HCT116 (cell line): ENCODE measurements around the gene PTCD3. TPM values are rescaled to one million over a fixed set of nuclear protein-coding genes. Genes with fewer than 3 reads are reported as not detected.

Source experiments
- ATAC-seq: fragments of 200-7000 bp; cut with Tn5 transposase; 2 replicates; pipeline ENCODE4 v1.9.1; 2020; ENCODE audit warnings: mild to moderate bottlenecking, moderate library complexity
- Bru-seq: library from RNA; stranded (reverse); fragments of 400-500 nt; gene quantifications from one replicate; lab custom pipeline; 2021; lab: Mats Ljungman, UMichigan
- BruChase-seq, 2 experiments: library from RNA; stranded (reverse); fragments of 400-500 nt; gene quantifications; one replicate each; lab custom pipeline; 2021; lab: Mats Ljungman, UMichigan
- BruUV-seq: library from RNA; stranded (reverse); fragments of 400-500 nt; replicated peaks from 2 replicates; lab custom pipeline; 2021; lab: Mats Ljungman, UMichigan
- CTCF ChIA-PET: fragments of 300-600 bp; sonication (Branson Sonifier 250); formaldehyde crosslinking; loops from one replicate; lab custom pipeline; 2021; ENCODE audit warnings: antibody characterized with exemption; lab: Charles Lee
- POLR2A ChIA-PET: fragments of 300-600, 350-600 bp; sonication (Branson Sonifier 250); formaldehyde crosslinking; loops from one replicate; lab custom pipeline; 2021; ENCODE audit warnings: antibody characterized with exemption; lab: Charles Lee
- RAD21 ChIA-PET, 2 experiments: fragments of 300-600 bp; sonication (Branson Sonifier 250); formaldehyde crosslinking; loops; one replicate each; lab custom pipeline; 2023; ENCODE audit warnings: low total read pairs in 2 of 2; ENCODE audit not compliant: uncharacterized antibody in 2 of 2, unreplicated experiment in 2 of 2, low non-redundant PET in 1 of 2; lab: Charles Lee
- DNase-seq: peaks from one replicate; pipeline ENCODE4 v3.0.0-alpha.2; 2010; ENCODE audit warnings: low read depth, low spot score
- H2AFZ ChIP-seq: fragments of 200-600 bp; shearing (Covaris generic), sonication (generic); 2 replicates; pipeline ENCODE4 v1.6.1; 2017; ENCODE audit warnings: low read depth, mixed run types, mixed read lengths, antibody characterized with exemption, low read length; ENCODE audit not compliant: poor library complexity, severe bottlenecking
- H3K27ac ChIP-seq: 2 replicates; pipeline ENCODE4 v1.5.1; 2012; ENCODE audit warnings: low read depth, low read length
- H3K27me3 ChIP-seq: fragments of 200-600 bp; sonication (generic); 2 replicates; pipeline ENCODE4 v1.6.1; 2016; ENCODE audit warnings: mixed run types, low read length, mixed read lengths; ENCODE audit not compliant: insufficient read depth
- H3K36me3 ChIP-seq, 2 experiments: fragments of 200-500 bp in 1 of 2; fragments of 200-600 bp in 1 of 2; sonication (Bioruptor generic) in 1 of 2; sonication (generic) in 1 of 2; 2 replicates each; pipeline versions ENCODE4 v1.5.1 to v1.6.1; 2014 to 2016; ENCODE audit warnings: low read length in 2 of 2, inconsistent platforms in 1 of 2, mixed read lengths in 1 of 2, mixed run types in 1 of 2; ENCODE audit not compliant: insufficient read depth in 2 of 2, control insufficient read depth in 1 of 2
- H3K4me1 ChIP-seq, 2 experiments: fragments of 200-600 bp in 1 of 2; sonication (generic) in 1 of 2; 2 replicates each; pipeline versions ENCODE4 v1.5.1 to v1.6.1; 2012 to 2017; ENCODE audit warnings: low read length in 2 of 2, inconsistent platforms in 1 of 2, mild to moderate bottlenecking in 1 of 2, mixed read lengths in 1 of 2, mixed run types in 1 of 2, moderate library complexity in 1 of 2; ENCODE audit not compliant: insufficient read depth in 2 of 2, control insufficient read depth in 1 of 2
- H3K4me2 ChIP-seq: fragments of 200-600 bp; sonication (generic); 2 replicates; pipeline ENCODE4 v1.6.1; 2017; ENCODE audit warnings: mixed run types, low read length, mixed read lengths
- H3K4me3 ChIP-seq, 2 experiments: fragments of 200-600 bp in 1 of 2; sonication (generic) in 1 of 2; replicated peaks in 1 of 2; 2 replicates each; pipeline ENCODE4 v1.5.1; 2011 to 2016; ENCODE audit warnings: low read length in 2 of 2, control low read depth in 1 of 2, low read depth in 1 of 2, mild to moderate bottlenecking in 1 of 2, mixed read lengths in 1 of 2, mixed run types in 1 of 2
- H3K79me2 ChIP-seq: fragments of 200-600 bp; sonication (generic); 2 replicates; pipeline ENCODE4 v1.6.1; 2017; ENCODE audit warnings: mild to moderate bottlenecking, mixed run types, low read length, moderate library complexity, mixed read lengths; ENCODE audit not compliant: insufficient read depth
- H3K9ac ChIP-seq: fragments of 200-600 bp; sonication (generic); 2 replicates; pipeline ENCODE4 v1.6.1; 2016; ENCODE audit warnings: low read length, mixed read lengths
- H3K9me2 ChIP-seq: fragments of 200-600 bp; sonication (generic), shearing (Covaris generic); 2 replicates; pipeline ENCODE4 v1.6.1; 2017; ENCODE audit warnings: mixed run types, mild to moderate bottlenecking, moderate library complexity; ENCODE audit not compliant: insufficient read depth
- H3K9me3 ChIP-seq, 2 experiments: fragments of 200-500 bp in 1 of 2; fragments of 200-600 bp in 1 of 2; sonication (Bioruptor generic) in 1 of 2; sonication (generic) in 1 of 2; 2 replicates each; pipeline ENCODE4 v1.6.1; 2014 to 2017; ENCODE audit warnings: low read length in 2 of 2, mixed read lengths in 2 of 2, inconsistent platforms in 1 of 2, low read depth in 1 of 2, mild to moderate bottlenecking in 1 of 2, mixed run types in 1 of 2, moderate library complexity in 1 of 2; ENCODE audit not compliant: control insufficient read depth in 1 of 2, insufficient read depth in 1 of 2
- H4K20me1 ChIP-seq: fragments of 200-600 bp; sonication (generic), shearing (Covaris generic); 2 replicates; pipeline ENCODE4 v1.6.1; 2017; ENCODE audit warnings: mixed run types, mild to moderate bottlenecking, moderate library complexity; ENCODE audit not compliant: insufficient read depth
- ELF1 ChIP-seq: IDR thresholded peaks from 2 replicates; pipeline ENCODE4 v1.6.1; 2012; ENCODE audit warnings: low read depth, borderline replicate concordance
- EZH2 ChIP-seq: fragments of 200-600 bp; sonication (generic); IDR thresholded peaks from 2 replicates; pipeline ENCODE4 v1.6.1; 2017; ENCODE audit warnings: antibody characterized with exemption, mixed run types
- EZH2phosphoT487 ChIP-seq: fragments of 200-600 bp; IDR thresholded peaks from 2 replicates; pipeline ENCODE4 v1.6.1; 2018; ENCODE audit warnings: antibody characterized with exemption, borderline replicate concordance
- FOSL1 ChIP-seq: IDR thresholded peaks from 2 replicates; pipeline ENCODE4 v1.6.1; 2012; ENCODE audit warnings: low read depth
- JUND ChIP-seq: IDR thresholded peaks from 2 replicates; pipeline ENCODE4 v1.6.1; 2012
- POLR2A ChIP-seq: IDR thresholded peaks from 2 replicates; pipeline ENCODE4 v1.7.0; 2011; ENCODE audit warnings: borderline replicate concordance; ENCODE audit not compliant: insufficient read depth, insufficient read length; ENCODE audit errors: extremely low read depth
- POLR2AphosphoS5 ChIP-seq: IDR thresholded peaks from 2 replicates; pipeline ENCODE4 v1.6.1; 2011; ENCODE audit warnings: mild to moderate bottlenecking, low read depth, low read length, moderate library complexity
- SIN3A ChIP-seq: IDR thresholded peaks from 2 replicates; pipeline ENCODE4 v1.6.1; 2012; ENCODE audit warnings: low read depth
- SP1 ChIP-seq: IDR thresholded peaks from 2 replicates; pipeline ENCODE4 v1.6.1; 2012; ENCODE audit warnings: low read depth
- SRF ChIP-seq: IDR thresholded peaks from 2 replicates; pipeline ENCODE4 v1.6.1; 2012; ENCODE audit warnings: low read depth
- TCF7L2 ChIP-seq: IDR thresholded peaks from 2 replicates; pipeline ENCODE4 v1.7.0; 2011; ENCODE audit warnings: borderline replicate concordance, inconsistent platforms; ENCODE audit not compliant: insufficient read depth, insufficient read length; ENCODE audit errors: extremely low read depth
- YY1 ChIP-seq: IDR thresholded peaks from 2 replicates; pipeline ENCODE4 v1.6.1; 2011; ENCODE audit warnings: low read length, low read depth, moderate library complexity, mild to moderate bottlenecking; ENCODE audit not compliant: insufficient replicate concordance; ENCODE audit errors: extremely low read depth
- ZFX ChIP-seq: fragments of 450-650 bp; IDR thresholded peaks from 2 replicates; pipeline ENCODE4 v1.6.1; 2017
- intact Hi-C: fragments of 100-400 bp; cut with micrococcal nuclease; formaldehyde crosslinking; loops from 2 replicates; pipeline ENCODE4 v1.10.0; 2022
- long read RNA-seq: library from polyadenylated mRNA; unstranded; transcript quantifications from one replicate; pipeline ENCODE4 v2.0.0, GENCODE V29; 2021; ENCODE audit not compliant: unreplicated experiment
- polyA plus RNA-seq: library from polyadenylated mRNA; unstranded; fragments of >200 nt; gene quantifications from 2 replicates; pipeline ENCODE4 v1.2.1, GENCODE V29; 2012; ENCODE audit warnings: missing spikeins
- total RNA-seq: library from RNA; stranded (reverse); gene quantifications from one replicate; pipeline ENCODE4 v1.2.1, GENCODE V29; 2021; ENCODE audit not compliant: unreplicated experiment
- TF ChIP-seq, protein P1 (sequence below): IDR thresholded peaks from 2 replicates; pipeline ENCODE4 v1.6.1; 2012
- TF ChIP-seq, protein P2 (sequence below): IDR thresholded peaks from 2 replicates; pipeline ENCODE4 v1.6.1; 2011; ENCODE audit warnings: mild to moderate bottlenecking, low read length, moderate library complexity; ENCODE audit not compliant: insufficient replicate concordance; ENCODE audit errors: extremely low read depth
- TF ChIP-seq, protein P3 (sequence below): IDR thresholded peaks from 2 replicates; pipeline ENCODE4 v1.6.1; 2012

PTCD3 gene
- total RNA-seq = 154 TPM
- 39.4 and 48.8 TPM in 2 replicates for polyA plus RNA-seq
- percentile 95 among the genes with signal in this experiment for Bru-seq, nascent RNA
- BruChase-seq, experiment 1, labeled RNA remaining after a 6-hour chase = percentile 93 among the genes with signal in this experiment
- BruChase-seq, experiment 2, labeled RNA remaining after a 2-hour chase = percentile 97 among the genes with signal in this experiment
- long read RNA-seq, full-length matches to known transcripts = 65 of 117 reads
- long read RNA-seq, partial matches to known transcripts = 22 of 117 reads
- long read RNA-seq, other reads (novel, unspliced or antisense) = 30 of 117 reads

DNA sequence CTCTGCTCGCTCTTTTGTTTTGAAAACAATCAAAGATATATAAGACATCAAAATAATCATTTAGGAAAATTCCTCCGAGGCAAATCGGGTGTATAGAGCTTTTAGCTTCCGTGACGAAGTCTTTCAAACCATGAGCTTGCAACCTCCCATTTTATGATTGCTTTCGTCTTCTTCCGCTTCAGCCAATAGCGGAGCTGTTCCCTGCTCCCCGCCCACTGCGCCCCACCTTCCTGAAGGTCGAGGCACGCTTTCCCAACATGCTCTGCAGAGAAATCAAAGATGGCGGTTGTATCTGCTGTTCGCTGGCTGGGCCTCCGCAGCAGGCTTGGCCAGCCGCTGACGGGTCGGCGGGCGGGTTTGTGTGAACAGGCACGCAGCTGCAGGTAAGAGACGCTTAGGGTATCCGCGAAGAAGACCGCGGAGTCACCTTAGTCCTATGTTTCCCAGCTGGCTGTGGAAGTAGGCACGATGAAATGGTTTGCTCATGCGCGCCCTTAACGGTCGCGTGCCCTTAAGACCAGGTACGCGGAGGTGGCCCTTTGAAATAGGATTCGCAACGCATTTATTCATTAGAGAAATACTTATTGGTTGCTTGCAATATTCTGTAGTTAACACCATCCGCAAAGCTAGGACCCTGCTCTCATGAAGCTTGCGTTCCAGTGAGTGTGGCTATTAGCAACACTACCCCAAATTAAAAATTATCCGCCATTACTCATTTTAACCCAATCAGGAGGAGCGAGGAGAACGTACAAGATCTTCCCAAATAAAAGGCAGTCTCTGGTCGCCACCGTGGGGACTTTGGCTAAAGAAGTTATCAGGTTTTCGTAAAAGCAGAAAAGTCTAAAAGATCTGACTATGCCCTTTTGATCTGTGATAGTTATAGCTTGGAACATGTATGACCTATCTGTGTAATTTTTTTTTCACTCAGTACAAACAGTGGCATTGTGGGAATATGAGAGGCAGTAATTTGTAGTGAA, at the start of gene PTCD3:
TSS of gene PTCD3 (plus strand) at position 267 of the 977 bp plus-strand sequence. CDS start at position 280, 13 bp downstream.
- Histone ChIP-seq H3K9me2 (no peaks in the 10 kb centered on the region), H3K79me2 (peaks cover 96% of the 10 kb centered on the region), H3K4me1 (peaks cover 6 to 21% of the 10 kb centered on the region in 2 experiments), H3K4me2 (peak within 1 kb of the TSS; percentile 78), H3K27me3 (no peaks in the 10 kb centered on the region), H3K9me3 (no peaks in the 10 kb centered on the region), H4K20me1 (peaks cover 8% of the 10 kb centered on the region; the same call in 1 of the 2 replicates), H3K9ac (peak within 1 kb of the TSS; percentile 88), H3K4me3 (peak within 1 kb of the TSS; percentile 89 to 95), H3K36me3 (peaks cover 32 to 55% of the 10 kb centered on the region in 2 experiments), H2AFZ (peak within 1 kb of the TSS; percentile 69), H3K27ac (peak within 1 kb of the TSS; percentile 77)
- RAD21 ChIA-PET = no interaction called here
- CTCF ChIA-PET = interaction anchor here (1.9 kb wide), 1 partner anchor 279 kb away, joined by 10 read pairs; no protein-coding TSS in a partner anchor
- intact Hi-C loops = loop anchor here (5.0 kb wide), 2 partner anchors 76 to 219 kb away; partner anchors contain the start of gene ST3GAL5
- POLR2A ChIA-PET = interaction anchor here (0.8 to 1.3 kb wide), 4 partner anchors 10 to 364 kb away, joined by 3 to 8 read pairs (median 3); no protein-coding TSS in a partner anchor
- TSS peak; percentile 58 for BruUV-seq
- peak; percentile 90 for ATAC-seq
- TF ChIP-seq POLR2A (peak; percentile 87), SRF (peak; percentile 36; the same call in 1 of the 2 replicates), FOSL1 (no peak), TCF7L2 (peak; percentile 60), ELF1 (peak; percentile 55; the same call in 1 of the 2 replicates), ZFX (no peak; the same call in 1 of the 2 replicates), SP1 (peak; percentile 97), JUND (peak; percentile 85), SIN3A (peak; percentile 75; the same call in 1 of the 2 replicates), EZH2phosphoT487 (no peak), EZH2 (no peak), POLR2AphosphoS5 (peak; percentile 95), YY1 (peak; percentile 98)
- TF ChIP-seq, protein P1, sequence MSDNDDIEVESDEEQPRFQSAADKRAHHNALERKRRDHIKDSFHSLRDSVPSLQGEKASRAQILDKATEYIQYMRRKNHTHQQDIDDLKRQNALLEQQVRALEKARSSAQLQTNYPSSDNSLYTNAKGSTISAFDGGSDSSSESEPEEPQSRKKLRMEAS = peak; percentile 90
- TF ChIP-seq, protein P2, sequence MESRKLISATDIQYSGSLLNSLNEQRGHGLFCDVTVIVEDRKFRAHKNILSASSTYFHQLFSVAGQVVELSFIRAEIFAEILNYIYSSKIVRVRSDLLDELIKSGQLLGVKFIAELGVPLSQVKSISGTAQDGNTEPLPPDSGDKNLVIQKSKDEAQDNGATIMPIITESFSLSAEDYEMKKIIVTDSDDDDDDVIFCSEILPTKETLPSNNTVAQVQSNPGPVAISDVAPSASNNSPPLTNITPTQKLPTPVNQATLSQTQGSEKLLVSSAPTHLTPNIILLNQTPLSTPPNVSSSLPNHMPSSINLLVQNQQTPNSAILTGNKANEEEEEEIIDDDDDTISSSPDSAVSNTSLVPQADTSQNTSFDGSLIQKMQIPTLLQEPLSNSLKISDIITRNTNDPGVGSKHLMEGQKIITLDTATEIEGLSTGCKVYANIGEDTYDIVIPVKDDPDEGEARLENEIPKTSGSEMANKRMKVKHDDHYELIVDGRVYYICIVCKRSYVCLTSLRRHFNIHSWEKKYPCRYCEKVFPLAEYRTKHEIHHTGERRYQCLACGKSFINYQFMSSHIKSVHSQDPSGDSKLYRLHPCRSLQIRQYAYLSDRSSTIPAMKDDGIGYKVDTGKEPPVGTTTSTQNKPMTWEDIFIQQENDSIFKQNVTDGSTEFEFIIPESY = no peak
- TF ChIP-seq, protein P3, sequence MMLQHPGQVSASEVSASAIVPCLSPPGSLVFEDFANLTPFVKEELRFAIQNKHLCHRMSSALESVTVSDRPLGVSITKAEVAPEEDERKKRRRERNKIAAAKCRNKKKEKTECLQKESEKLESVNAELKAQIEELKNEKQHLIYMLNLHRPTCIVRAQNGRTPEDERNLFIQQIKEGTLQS = no peak
- DNase-seq = peak; percentile 93
